PC-9 (cell line): ENCODE measurements around the gene WFDC1.

ENCODE experiments used
- CTCF ChIP-seq: fragments of 200-600 bp; sonication (generic); conservative IDR thresholded peaks from 2 replicates; pipeline ENCODE4 v1.6.1; 2017; ENCODE audit warnings: mixed run types, antibody characterized with exemption, mild to moderate bottlenecking, moderate library complexity
- EZH2 ChIP-seq: fragments of 200-600 bp; sonication (generic); IDR thresholded peaks from 2 replicates; pipeline ENCODE4 v1.8.0; 2017; ENCODE audit warnings: antibody characterized with exemption, low read depth

DNA sequence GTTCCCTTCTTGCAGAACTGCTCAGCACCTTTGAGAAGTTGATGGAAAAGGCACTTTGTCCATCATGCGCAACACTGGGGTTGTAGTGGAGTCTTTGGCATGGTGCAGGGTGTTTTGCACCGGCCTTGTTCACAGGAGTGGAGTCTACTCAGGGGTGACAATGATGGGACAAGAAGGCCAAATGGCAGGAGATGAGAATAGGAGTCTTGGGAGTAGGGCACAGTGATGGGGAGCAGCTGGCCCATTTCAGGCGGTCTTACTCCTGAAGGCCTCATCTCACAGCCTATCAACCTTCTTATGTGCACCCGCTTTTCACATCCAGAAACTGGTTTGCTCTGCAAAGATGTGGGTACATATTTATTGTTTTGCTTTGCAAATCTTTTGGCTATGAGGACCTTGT is 41.5 kb upstream of the WFDC1 start:
- TF ChIP-seq CTCF (no peak), EZH2 (no peak)
